GM12874 (cell line): ENCODE results near the gene TCF7L1.

ENCODE experiments used
- CTCF ChIP-seq: IDR thresholded peaks from 2 replicates; pipeline ENCODE4 v1.5.1; 2011; ENCODE audit warnings: low read depth, mild to moderate bottlenecking, control low read depth, low read length, moderate library complexity; ENCODE audit not compliant: insufficient read depth

TCF7L1 gene

GRCh38 chr2:85167479-85167878, 34.3 kb downstream of the TCF7L1 start:
- no peak for TF ChIP-seq CTCF

GRCh38 chr2:85168942-85169341, 35.8 kb downstream of the TCF7L1 start:
- no peak for TF ChIP-seq CTCF

- TF ChIP-seq CTCF, result no peak
Measured at GRCh38 chr2:85169581-85169980, 36.4 kb downstream of the TCF7L1 start.

GRCh38 chr2:85170938-85171475, 37.8 kb downstream of the TCF7L1 start:
- no peak for TF ChIP-seq CTCF

GRCh38 chr2:85171916-85172315, 38.7 kb downstream of the TCF7L1 start:
- no peak for TF ChIP-seq CTCF

GRCh38 chr2:85173909-85174308, 40.7 kb downstream of the TCF7L1 start:
- no peak for TF ChIP-seq CTCF

- TF ChIP-seq CTCF, result no peak
Measured at GRCh38 chr2:85174943-85175342, 41.8 kb downstream of the TCF7L1 start.
